ENCODE results near the gene MTA2.
"Not testable (repeated sequence)": the region's sequence is repeated elsewhere in the genome, so short reads cannot be mapped to it uniquely, and the experiment has no call there.

The MTA2 gene

GRCh38 chr11:62567018-62567633, 34.5 kb downstream of the MTA2 start:
- DNase-seq (ENCODE audit: low read depth in 1 of 2, low spot score in 1 of 2) = no peak

DNA sequence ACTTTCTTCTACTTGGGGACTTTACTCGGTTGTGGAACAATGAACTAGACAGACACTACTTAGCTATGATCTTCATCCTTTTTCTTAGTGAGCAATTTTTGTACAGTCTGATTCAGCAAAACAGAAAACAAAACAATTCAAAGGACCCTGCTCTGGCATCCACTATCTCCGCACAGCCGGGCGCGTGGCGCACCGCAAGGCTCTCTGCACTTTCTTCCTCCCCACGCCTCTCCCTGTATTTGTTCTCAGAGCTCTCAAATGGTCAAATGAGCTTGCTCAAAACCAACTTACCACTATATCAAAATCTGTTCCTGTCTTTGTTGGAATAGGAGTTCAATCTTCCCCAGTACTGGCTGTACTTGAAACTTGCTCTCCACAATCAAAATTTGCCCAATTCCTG, 35.4 kb downstream of the MTA2 start:
- no peak for DNase-seq (ENCODE audit: low read depth in 1 of 2, low spot score in 1 of 2)

- no peak for DNase-seq (ENCODE audit: low read depth in 1 of 2, low spot score in 1 of 2)
These were observed 36.4 kb downstream of the MTA2 start for GRCh38 chr11:62565100-62565802.

- DNase-seq (ENCODE audit: low read depth in 1 of 2, low spot score in 1 of 2) = not testable (repeated sequence)
These were observed 39.9 kb downstream of the MTA2 start for GRCh38 chr11:62561677-62562230.

DNA sequence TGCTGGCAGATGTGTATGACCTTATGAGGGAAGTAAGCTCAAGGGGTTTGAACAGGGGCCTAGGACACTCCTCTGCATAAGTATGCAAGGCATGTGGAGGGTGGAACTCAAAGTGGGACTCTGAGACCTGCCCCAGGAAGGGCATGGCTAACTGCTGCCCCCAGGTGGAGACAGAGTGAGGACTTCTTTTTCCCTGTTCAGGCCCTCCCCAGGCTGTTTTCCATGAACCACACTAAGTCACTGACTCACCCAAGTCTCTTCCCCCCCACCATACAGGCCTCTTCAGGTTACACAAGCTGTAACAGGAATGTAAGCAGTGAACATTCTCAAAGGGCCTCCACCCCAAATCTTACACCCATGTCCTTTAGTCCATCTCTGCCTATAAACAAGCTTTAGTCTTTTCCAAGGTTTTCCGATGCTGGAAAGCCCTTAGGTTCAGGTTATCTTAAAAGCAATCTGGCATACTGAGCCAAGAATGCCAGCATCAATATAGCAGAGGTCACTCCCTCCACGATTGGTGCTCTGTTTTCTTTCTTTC, 41.0 kb downstream of the MTA2 start:
- DNase-seq (ENCODE audit: low read depth in 1 of 2, low spot score in 1 of 2) = peak in 1 of 2 donors; percentile 66

DNA sequence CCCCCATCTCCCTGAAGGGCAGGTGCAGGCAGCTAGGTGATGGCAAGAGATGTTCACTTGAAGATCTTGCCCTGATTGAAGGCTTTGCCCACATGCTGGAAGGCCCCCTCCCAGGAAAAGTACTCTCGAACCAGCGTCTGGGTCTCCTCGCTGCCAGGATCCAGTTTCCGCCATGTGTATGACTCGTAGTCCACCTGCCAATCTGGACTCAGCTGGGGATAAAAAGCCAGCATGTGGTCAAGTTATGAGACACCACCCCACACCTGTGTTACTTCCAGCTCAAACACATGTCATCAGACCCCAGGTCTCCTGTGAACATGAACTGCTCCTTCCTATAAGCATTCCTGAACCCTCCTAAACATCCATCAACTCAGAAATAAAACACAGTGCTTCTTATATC, 42.0 kb downstream of the MTA2 start:
- not testable (repeated sequence) for DNase-seq (ENCODE audit: low read depth in 1 of 2, low spot score in 1 of 2)

DNA sequence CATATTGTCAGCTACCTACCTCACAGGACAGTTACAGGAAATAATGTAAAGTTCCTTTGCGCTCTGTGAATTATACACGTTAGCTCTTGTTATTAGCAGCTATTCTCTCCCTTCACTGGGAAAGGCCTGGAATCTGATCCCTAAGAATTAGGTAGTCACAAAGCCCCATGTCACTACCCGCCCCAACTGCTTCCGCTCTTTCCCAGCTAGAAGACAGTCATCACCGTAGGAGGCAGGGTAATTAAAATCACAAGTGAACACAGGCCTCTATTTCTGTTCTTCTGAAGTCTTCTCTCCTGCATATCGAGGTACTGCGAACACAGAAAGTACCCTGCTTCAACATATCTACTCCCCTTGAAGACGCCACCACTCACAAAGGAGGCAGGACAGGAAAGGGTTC, 42.5 kb downstream of the MTA2 start:
- no peak for DNase-seq (ENCODE audit: low read depth in 1 of 2, low spot score in 1 of 2)

DNA sequence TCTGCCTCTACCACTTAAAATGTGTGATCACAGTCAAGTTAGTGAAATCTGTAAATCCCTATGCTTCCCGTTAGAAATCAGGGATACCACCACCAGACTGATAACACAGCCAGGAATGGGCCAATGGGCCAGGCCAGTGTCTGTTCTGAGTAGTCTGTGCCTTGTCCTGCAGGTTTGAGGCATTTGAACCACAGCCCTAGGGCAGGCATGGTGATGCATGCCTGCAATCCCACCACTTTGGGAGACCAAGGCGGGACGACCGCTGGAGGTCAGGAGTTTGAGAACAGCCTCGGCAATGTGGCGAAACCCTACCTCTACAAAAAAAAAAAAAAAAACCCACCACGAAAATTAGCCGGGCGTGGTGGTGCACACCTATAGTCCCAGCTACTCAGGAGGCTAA, 43.0 kb downstream of the MTA2 start:
- DNase-seq (ENCODE audit: low read depth in 1 of 2, low spot score in 1 of 2) = no peak

- DNase-seq (ENCODE audit: low read depth in 1 of 2, low spot score in 1 of 2) = no peak
These were observed 44.6 kb downstream of the MTA2 start for GRCh38 chr11:62556875-62557631.

DNA sequence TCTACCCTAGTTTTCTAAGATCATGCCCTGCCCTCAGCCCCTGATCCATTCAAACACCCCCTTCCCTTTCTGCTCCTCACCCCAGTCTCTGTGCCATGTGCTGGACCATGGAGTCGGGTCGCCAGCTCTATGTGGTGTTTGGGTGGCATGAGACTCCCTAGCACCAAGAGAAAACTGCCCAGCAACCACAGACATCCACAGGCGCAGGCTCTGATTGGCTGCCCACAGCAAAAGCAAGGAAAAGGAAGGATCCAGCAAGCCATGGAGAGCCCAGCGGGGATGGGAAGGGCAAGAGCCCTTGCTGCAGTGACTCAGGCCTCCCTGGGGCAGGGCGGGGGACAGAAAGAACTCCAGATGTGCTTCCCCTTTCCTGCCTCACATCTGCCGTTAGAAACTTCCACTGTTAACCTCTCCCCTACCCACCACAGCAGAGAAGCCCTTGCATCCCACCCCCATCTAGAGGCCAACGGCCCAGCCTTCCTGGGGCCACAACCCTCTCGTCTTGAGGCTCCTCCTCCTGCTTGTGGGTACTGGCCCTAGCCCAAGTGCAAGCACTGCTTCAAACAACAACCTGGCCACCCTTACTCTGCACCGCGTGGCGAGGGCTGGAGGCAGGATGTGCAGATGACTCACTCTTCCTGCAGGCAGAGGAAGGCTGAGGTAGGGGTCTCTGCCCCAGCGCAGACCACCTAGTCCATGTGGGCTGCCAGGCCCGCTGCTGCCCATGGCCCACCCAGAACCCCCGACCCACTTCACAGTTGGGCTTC, 45.4 kb downstream of the MTA2 start:
- DNase-seq (ENCODE audit: low read depth in 1 of 2, low spot score in 1 of 2) = peak in 1 of 2 donors; percentile 78

DNA sequence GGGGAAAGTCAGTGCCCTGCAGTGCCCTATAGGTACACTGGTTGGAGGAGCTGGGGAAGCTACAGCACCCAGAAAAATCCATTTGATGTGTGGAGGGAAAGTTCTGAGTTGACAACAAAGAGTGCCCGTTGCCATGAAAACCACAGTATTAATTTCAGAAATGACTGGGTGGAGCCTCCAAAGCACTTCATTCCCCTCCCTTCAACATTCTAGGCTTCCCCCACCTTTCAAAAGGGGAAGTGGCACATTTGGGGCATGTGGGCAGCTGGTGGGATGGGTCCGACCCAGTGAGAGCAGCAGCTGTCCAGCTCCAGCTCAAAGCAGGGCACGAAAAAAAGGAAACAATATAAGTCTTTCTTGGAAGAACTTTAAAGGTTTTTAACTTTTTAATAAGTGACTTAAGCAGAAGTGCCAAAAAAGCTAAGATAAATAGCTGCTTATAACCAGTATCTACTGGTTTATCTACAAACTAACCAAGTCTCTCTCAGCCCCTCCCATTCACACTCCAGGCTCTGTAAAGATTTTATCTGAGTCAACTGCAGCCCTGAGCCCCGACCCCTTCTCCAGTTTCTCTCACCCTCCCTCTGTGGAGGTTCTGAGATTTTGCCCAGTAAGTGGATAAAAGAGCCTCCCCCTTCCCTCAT, 46.1 kb downstream of the MTA2 start:
- no peak for DNase-seq (ENCODE audit: low read depth in 1 of 2, low spot score in 1 of 2)

DNA sequence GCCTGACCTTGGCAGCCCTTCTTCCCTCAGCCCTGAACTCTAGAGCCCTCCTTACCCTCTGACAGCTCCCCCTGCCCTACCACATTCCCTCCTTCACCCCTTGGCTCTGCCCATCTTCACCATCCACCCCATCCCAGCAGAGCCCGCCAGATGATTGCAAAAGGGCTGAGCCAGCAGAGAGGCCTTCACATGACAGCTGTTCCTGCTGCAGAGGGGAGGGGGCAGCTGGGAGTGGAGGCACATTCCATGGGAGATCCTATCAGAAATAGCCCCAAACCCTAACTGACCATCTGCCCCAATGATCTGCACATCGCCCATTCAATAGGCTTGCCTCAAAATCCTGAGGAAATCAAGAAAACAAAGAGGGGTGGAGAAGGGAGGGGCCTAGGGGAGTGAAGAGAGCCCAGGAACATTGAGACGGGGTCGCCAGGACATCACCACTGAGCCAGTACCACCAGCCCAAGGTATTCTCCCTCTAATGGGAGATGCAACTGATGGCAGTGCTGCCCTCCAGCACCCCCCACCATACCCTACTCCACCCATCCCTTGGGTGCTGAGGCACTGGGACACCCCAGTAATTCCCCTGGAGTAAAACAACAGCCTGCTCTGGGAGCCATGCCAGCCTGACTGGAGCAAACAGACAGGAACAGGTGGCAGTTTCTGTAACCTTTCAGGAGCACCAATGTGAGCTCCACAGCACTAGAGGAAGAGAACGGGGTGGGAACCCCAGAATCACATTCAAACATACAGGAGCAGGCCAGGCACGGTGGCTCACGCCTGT, 47.1 kb downstream of the MTA2 start:
- DNase-seq (ENCODE audit: low read depth in 1 of 2, low spot score in 1 of 2) = no peak

DNA sequence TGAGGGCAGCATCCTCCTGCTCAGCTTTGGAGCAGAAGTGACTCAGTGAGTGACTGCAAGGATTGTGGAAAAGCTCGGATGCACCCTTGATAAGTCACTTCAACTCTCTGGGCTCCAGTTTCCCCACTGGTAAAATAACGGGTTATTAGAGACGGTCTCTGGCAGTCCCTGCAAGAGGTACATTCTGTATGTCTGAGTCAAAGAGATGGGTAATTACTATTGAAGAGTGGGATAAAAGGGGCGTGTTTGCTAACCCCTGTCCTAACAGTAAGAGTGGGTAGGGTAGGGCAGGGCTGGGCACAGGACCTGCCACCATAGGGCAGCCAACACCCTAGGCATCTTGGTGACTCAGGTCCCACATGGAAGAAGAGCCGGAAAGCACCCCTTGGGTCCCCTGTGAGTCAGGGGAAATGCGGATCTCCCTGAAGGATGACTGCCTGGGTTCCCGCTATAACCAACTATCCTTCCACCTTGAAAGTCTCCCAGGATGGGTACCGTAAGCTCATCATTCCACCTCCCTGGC, 47.8 kb downstream of the MTA2 start:
- DNase-seq (ENCODE audit: low read depth in 1 of 2, low spot score in 1 of 2) = no peak

DNA sequence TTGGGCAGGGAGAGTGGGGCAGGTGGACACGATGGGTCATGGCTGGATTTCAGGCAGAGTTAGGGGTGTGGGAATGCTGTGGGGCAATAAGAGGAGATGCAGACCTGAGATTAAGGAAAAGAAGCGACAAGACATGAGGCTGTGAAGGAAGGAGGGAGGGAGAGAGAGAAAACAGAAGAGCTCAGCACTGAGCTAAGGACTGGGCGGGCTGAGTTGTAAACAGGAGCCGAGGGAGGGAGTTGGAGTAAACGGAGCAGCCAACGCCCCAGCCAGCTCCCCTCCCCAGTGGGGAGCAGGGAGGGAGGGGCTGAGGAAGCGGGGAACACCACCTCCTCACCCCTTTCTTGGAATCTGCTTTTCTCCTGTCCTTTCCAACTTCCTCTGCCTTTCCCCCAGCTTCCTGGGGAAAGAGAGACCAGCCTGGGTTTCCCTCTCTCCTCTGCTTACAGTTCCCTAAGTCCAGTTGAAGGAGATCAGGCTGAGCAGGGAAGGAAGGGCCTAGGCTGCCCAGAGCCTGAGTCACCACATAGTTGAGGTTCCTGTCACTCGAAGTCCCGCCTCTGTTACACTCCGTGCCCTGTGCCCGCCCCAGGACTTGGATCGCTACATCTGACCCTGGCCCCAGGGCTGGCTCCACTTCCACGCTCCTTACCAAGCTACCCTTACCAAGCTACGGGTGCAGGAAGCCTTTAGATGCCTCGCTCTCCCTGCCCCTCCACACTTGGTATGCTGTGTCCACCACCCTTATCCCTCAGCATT, 48.4 kb downstream of the MTA2 start:
- DNase-seq (ENCODE audit: low read depth in 1 of 2, low spot score in 1 of 2) = no peak

- no peak for DNase-seq (ENCODE audit: low read depth in 1 of 2, low spot score in 1 of 2)
These were observed 49.1 kb downstream of the MTA2 start for GRCh38 chr11:62552485-62553079.

DNA sequence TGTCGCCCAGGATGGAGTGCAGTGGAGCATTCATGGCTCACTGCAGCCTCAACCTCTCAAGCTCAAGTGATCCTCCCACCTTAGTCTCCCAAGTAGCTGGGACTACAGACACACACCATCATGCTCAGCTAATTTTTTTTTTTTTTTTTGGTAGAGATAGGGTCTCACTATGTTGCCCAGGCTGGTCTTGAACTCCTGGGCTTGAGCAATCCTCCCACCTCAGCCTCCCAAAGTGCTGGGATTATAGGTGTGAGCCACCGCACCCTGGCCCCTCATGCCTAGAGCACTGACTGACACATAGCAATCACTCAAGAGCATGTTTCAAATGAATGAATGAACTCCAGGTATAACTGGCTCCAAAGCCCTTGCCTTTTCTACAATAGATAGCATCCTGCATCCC, 51.2 kb downstream of the MTA2 start:
- DNase-seq (ENCODE audit: low read depth in 1 of 2, low spot score in 1 of 2) = not testable (repeated sequence)

DNA sequence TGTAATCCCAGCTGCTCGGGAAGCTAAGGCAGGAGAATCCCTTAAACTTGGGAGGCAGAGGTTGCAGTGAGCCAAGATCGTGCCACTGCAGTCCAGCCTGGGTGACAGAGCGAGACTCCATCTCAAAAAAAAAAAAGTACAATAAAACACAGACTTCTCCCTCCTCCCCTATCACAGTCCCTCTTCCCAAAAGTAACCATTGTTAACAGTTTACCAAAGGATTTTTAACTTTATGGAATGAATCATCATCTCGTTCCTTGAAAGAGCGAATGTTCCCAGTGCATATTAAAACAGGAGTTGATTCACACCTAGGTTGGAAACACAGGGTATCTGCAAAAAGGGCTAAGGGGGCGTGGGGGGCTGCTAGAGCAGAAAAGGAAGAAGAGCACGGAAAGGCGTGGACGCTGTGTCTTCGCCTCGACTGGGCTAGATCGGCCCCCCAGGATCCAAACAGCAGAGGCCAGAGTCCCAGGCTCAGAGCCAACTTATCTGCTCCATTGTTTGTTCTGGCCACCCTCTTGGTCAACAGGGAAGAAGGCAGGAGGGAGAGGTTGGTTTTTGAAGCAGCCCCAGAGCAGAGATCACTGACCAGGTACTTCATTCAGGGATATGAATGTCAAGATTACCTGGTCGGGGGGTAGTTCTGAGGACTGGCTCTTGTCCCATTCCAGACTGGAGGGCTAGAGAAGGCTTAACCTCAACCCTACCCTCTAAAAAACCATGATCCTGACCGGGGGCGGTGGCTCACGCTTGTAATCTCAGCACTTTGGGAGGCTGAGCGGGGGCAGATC, 52.9 kb downstream of the MTA2 start:
- DNase-seq (ENCODE audit: low read depth in 1 of 2, low spot score in 1 of 2) = no peak

Data from activated T-helper 1 cell treated with anti-CD3 and anti-CD28 coated beads, Interleukin-2, amount 50 U/mL, for 16 hours (primary cell).